OCI-LY7 (cell line): ENCODE results near the gene LSMEM2. TPM values are rescaled to one million over a fixed set of nuclear protein-coding genes. Genes with fewer than 3 reads are reported as not detected.
A peak's percentile ranks its signal among the peaks of the same experiment; 100 is the strongest.

ENCODE experiments used
- BruUV-seq: library from RNA; stranded (reverse); fragments of 400-500 nt; replicated peaks from 2 replicates; lab custom pipeline; 2021; lab: Mats Ljungman, UMichigan
- CTCF ChIA-PET: fragments of 300-600 bp; sonication (Branson Sonifier 250); formaldehyde crosslinking; loops from one replicate; lab custom pipeline; 2022; ENCODE audit warnings: antibody characterized with exemption; ENCODE audit not compliant: unreplicated experiment; lab: Charles Lee
- POLR2A ChIA-PET: fragments of 300-600 bp; sonication (Branson Sonifier 250); formaldehyde crosslinking; loops from one replicate; lab custom pipeline; 2022; ENCODE audit warnings: antibody characterized with exemption; lab: Charles Lee
- DNase-seq: peaks from one replicate; pipeline ENCODE4 v3.0.0-alpha.2; 2015; ENCODE audit warnings: low spot score
- H2AFZ ChIP-seq: fragments of 200-600 bp; sonication (generic), shearing (Covaris generic); 2 replicates; pipeline ENCODE4 v1.6.1; 2014; ENCODE audit warnings: mild to moderate bottlenecking, antibody characterized with exemption, low read length, moderate library complexity
- H3K27ac ChIP-seq: fragments of 200-600 bp; sonication (generic); 2 replicates; pipeline ENCODE4 v1.5.1; 2014; ENCODE audit warnings: mixed run types, low read depth, mild to moderate bottlenecking, moderate library complexity, low read length, inconsistent platforms; ENCODE audit not compliant: poor library complexity, severe bottlenecking
- H3K36me3 ChIP-seq: fragments of 200-600 bp; sonication (generic); 2 replicates; pipeline ENCODE4 v1.6.1; 2014; ENCODE audit warnings: mild to moderate bottlenecking, antibody characterized with exemption, low read length, moderate library complexity, mixed read lengths; ENCODE audit not compliant: insufficient read depth
- H3K4me1 ChIP-seq: fragments of 200-600 bp; sonication (generic); 2 replicates; pipeline ENCODE4 v1.5.1; 2014; ENCODE audit warnings: mild to moderate bottlenecking, low read length; ENCODE audit not compliant: insufficient read depth, poor library complexity, severe bottlenecking
- H3K4me2 ChIP-seq: fragments of 200-600 bp; sonication (generic); 2 replicates; pipeline ENCODE4 v1.6.1; 2014; ENCODE audit warnings: mild to moderate bottlenecking, low read length
- H3K4me3 ChIP-seq: fragments of 200-600 bp; sonication (generic); 2 replicates; pipeline ENCODE4 v1.5.1; 2014; ENCODE audit warnings: mild to moderate bottlenecking, low read depth, low read length; ENCODE audit not compliant: poor library complexity, severe bottlenecking
- H3K79me2 ChIP-seq: fragments of 200-600 bp; sonication (generic); 2 replicates; pipeline ENCODE4 v1.6.1; 2016; ENCODE audit warnings: low read depth, mild to moderate bottlenecking, low read length, moderate library complexity, mixed read lengths; ENCODE audit not compliant: insufficient read depth
- H3K9me2 ChIP-seq: fragments of 200-600 bp; sonication (generic); 2 replicates; pipeline ENCODE4 v1.6.1; 2016; ENCODE audit warnings: mild to moderate bottlenecking, low read length, mixed read lengths; ENCODE audit not compliant: insufficient read depth
- H3K9me3 ChIP-seq: fragments of 200-600 bp; sonication (generic); 2 replicates; pipeline ENCODE4 v1.6.1; 2014; ENCODE audit warnings: mild to moderate bottlenecking, mixed run types, low read length, mixed read lengths
- H4K20me1 ChIP-seq: fragments of 200-600 bp; sonication (generic); 2 replicates; pipeline ENCODE4 v1.6.1; 2014; ENCODE audit warnings: mild to moderate bottlenecking, antibody characterized with exemption, low read length, moderate library complexity, mixed read lengths; ENCODE audit not compliant: insufficient read depth
- EZH2phosphoT487 ChIP-seq: fragments of 200-600 bp; sonication (generic); IDR thresholded peaks from 2 replicates; pipeline ENCODE4 v1.6.1; 2018; ENCODE audit warnings: low read depth, borderline replicate concordance, mild to moderate bottlenecking, mixed run types, antibody characterized with exemption, low read length, moderate library complexity, mixed read lengths
- intact Hi-C: fragments of 100-400 bp; cut with micrococcal nuclease; formaldehyde crosslinking; loops from one replicate; pipeline ENCODE4 v1.10.0; 2022; ENCODE audit not compliant: unreplicated experiment
- total RNA-seq, 2 experiments: library from RNA; depleted of rRNA in 1 of 2; stranded (reverse); fragments of >200 nt in 1 of 2; shearing (Covaris generic) in 1 of 2; gene quantifications; 2 replicates each; pipeline ENCODE4 v1.2.3, GENCODE V29; 2014 to 2022
- TF ChIP-seq, protein P1 (sequence below): fragments of 200-600 bp; sonication (generic); conservative IDR thresholded peaks from 2 replicates; pipeline ENCODE4 v1.5.1; 2014; ENCODE audit warnings: mild to moderate bottlenecking, antibody characterized with exemption, low read length, moderate library complexity, mixed read lengths

LSMEM2 gene
- total RNA-seq, 2 experiments from 2014 or later, result not detected

DNA sequence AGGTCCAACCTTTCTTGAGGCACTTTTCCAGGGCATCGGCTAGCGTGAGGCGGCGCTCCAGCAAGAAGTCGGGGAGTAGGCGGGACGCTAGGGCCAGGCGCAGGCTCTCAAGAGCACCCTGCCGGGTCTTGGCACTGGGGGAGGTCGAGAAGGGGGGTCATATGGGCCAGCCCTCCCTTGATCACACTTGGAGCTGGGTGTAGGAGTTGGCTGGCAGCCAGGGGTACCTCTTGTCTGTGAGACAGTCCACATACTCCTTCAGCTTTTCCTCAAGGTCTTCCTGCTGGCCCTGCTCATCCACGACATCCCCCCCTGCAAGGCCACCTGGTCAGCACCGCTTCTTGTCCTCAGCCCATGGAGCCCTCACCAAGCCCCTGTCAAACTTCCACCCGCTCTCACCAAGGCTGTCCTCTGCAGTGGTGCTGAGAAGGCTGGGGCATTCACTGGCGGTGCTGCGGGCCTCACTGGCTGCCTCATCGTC is 11.3 kb downstream of the LSMEM2 start:
- Histone ChIP-seq H3K36me3 (peaks cover 52% of the 10 kb centered on the region), H3K4me2 (peak overlapping the region; percentile 76), H3K79me2 (peaks cover 20% of the 10 kb centered on the region), H3K27ac (no peak overlapping the region), H2AFZ (no peak overlapping the region), H3K9me2 (no peaks in the 10 kb centered on the region), H4K20me1 (no peaks in the 10 kb centered on the region), H3K9me3 (no peaks in the 10 kb centered on the region), H3K4me1 (peaks cover 6% of the 10 kb centered on the region), H3K4me3 (peak overlapping the region; percentile 89)
- CTCF ChIA-PET, result no interaction called here
- intact Hi-C loops, result no loop called here
- POLR2A ChIA-PET, result interaction anchor here (0.6 kb wide), 1 partner anchor 90 kb away, joined by 4 read pairs; no protein-coding TSS in a partner anchor
- no peak for DNase-seq
- no peak for TF ChIP-seq EZH2phosphoT487
- TF ChIP-seq, protein P1, sequence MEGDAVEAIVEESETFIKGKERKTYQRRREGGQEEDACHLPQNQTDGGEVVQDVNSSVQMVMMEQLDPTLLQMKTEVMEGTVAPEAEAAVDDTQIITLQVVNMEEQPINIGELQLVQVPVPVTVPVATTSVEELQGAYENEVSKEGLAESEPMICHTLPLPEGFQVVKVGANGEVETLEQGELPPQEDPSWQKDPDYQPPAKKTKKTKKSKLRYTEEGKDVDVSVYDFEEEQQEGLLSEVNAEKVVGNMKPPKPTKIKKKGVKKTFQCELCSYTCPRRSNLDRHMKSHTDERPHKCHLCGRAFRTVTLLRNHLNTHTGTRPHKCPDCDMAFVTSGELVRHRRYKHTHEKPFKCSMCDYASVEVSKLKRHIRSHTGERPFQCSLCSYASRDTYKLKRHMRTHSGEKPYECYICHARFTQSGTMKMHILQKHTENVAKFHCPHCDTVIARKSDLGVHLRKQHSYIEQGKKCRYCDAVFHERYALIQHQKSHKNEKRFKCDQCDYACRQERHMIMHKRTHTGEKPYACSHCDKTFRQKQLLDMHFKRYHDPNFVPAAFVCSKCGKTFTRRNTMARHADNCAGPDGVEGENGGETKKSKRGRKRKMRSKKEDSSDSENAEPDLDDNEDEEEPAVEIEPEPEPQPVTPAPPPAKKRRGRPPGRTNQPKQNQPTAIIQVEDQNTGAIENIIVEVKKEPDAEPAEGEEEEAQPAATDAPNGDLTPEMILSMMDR, result no peak
- BruUV-seq, result no TSS peak

DNA sequence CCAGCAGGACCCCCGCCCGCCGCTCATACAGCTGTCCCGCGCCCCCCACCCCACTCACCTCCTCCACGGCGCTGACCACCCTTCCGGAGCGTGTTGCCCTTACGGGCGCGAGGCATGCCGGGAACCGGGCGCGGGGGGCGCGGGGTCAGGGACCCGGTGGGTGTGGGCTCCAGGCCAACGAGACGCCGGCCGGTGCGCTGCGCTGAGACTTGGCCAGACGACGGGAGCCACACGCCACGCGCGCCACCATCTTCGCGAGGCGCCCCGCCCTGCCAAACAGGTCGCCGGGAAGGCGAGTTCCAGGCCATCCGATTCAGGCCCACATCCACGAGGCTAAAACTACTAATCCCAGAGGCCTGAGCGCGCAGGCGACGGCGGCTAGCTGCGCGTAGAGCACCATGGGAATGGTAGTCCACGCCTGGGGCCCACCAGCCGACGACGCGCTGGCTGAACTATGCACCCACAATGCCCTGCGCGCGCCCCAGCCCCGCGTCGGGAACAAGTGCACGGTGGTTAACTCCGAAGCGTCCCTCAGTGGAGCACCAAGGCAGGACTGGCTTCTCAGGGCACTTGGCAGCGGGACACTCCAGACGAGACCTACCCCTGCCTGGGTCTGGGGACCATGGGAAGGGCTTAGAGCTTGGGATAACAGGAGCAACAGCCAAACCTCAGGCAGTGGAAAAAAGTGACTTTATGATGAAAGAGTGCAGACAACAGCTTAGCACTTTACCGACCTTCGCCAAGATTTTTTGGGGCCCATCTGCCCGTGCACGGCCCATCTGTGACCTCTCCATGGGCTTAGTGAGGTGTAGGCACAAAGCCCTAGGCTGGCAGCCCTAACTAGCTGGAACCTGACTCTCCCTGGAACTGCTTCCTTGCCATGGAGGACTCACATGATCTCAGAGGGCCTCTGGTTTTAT is 13.5 kb downstream of the LSMEM2 start, which contains the start of gene IFRD2:
IFRD2 (minus strand) TSS at position 271 of the 920 bp plus-strand sequence; CDS start at position 116, 155 bp downstream.
- BruUV-seq, result TSS peak; percentile 83
- CTCF ChIA-PET, result interaction anchor here (0.6 to 2.0 kb wide), 2 partner anchors 28 to 31 kb away, joined by 3 to 5 read pairs; no protein-coding TSS in a partner anchor
- Histone ChIP-seq H3K9me2 (no peaks in the 10 kb centered on the region), H3K9me3 (no peaks in the 10 kb centered on the region), H3K27ac (peak within 1 kb of the TSS; percentile 32), H2AFZ (peak within 1 kb of the TSS; percentile 65), H3K4me2 (peak within 1 kb of the TSS; percentile 82), H3K4me3 (peak within 1 kb of the TSS; percentile 89), H3K36me3 (peaks cover 33% of the 10 kb centered on the region), H3K4me1 (peaks cover 6% of the 10 kb centered on the region), H3K79me2 (peaks cover 20% of the 10 kb centered on the region), H4K20me1 (no peaks in the 10 kb centered on the region)
- POLR2A ChIA-PET, result interaction anchor here (0.6 to 2.1 kb wide), 3 partner anchors 13 to 1097 kb away, joined by 3 to 10 read pairs (median 3); no protein-coding TSS in a partner anchor
- peak; percentile 98 for DNase-seq
- no peak for TF ChIP-seq EZH2phosphoT487
- TF ChIP-seq, protein P1, result no peak
- intact Hi-C loops, result no loop called here
